ENCODE measurements around the gene RPTOR. TPM values are rescaled to one million over a fixed set of nuclear protein-coding genes. Genes with fewer than 3 reads are reported as not detected.

The RPTOR gene
- total and polyA plus RNA-seq, 4 donors = 12.4 to 46.1 (median 29.7) TPM

- WGBS, 2 donors = 82 to 90% methylated on average over 25 to 26 of the region's 26 CpGs
- no peak for DNase-seq
- Histone ChIP-seq H3K9ac (ENCODE audit: insufficient read depth in 1 of 2, low read length in 2 of 2) (no peak overlapping the region), H3K36me3 (ENCODE audit: control insufficient read depth in 4 of 4, insufficient read depth in 4 of 4, low read length in 4 of 4) (no peaks in the 10 kb centered on the region), H3K9me3 (ENCODE audit: control insufficient read depth in 4 of 4, insufficient read depth in 3 of 4, low read length in 3 of 4) (no peaks in the 10 kb centered on the region), H3K27ac (ENCODE audit: low read depth in 1 of 2, low read length in 1 of 2) (no peak overlapping the region), H3K27me3 (ENCODE audit: control insufficient read depth in 3 of 3, insufficient read depth in 3 of 3, low read length in 2 of 3) (peaks cover 0 to 5% (median 4%) of the 10 kb centered on the region in 3 donors), H3K4me3 (no peak overlapping the region), H3K4me1 (ENCODE audit: control insufficient read depth in 5 of 5, insufficient read depth in 5 of 5, low read length in 5 of 5) (peaks cover 0 to 5% (median 0%) of the 10 kb centered on the region in 5 donors)
- TF ChIP-seq CTCF (IDR thresholded peaks at IDR 0.05; ENCODE audit: control extremely low read depth, extremely low read depth) = no peak
- no peak for ATAC-seq (ENCODE audit: insufficient read depth, low FRiP score)
Observed at GRCh38 chr17:80979547-80980378, 435.1 kb downstream of the RPTOR start.

- Histone ChIP-seq H3K4me1 (ENCODE audit: control insufficient read depth in 5 of 5, insufficient read depth in 5 of 5, low read length in 5 of 5) (peaks cover 0 to 5% (median 0%) of the 10 kb centered on the region in 5 donors), H3K27ac (ENCODE audit: low read depth in 1 of 2, low read length in 1 of 2) (no peak overlapping the region), H3K4me3 (no peak overlapping the region), H3K27me3 (ENCODE audit: control insufficient read depth in 3 of 3, insufficient read depth in 3 of 3, low read length in 2 of 3) (peaks cover 0 to 5% (median 4%) of the 10 kb centered on the region in 3 donors), H3K36me3 (ENCODE audit: control insufficient read depth in 4 of 4, insufficient read depth in 4 of 4, low read length in 4 of 4) (no peaks in the 10 kb centered on the region), H3K9ac (ENCODE audit: insufficient read depth in 1 of 2, low read length in 2 of 2) (no peak overlapping the region), H3K9me3 (ENCODE audit: control insufficient read depth in 4 of 4, insufficient read depth in 3 of 4, low read length in 3 of 4) (no peaks in the 10 kb centered on the region)
- WGBS, 2 donors = 56 to 60% methylated on average over 7 of the region's 7 CpGs
- DNase-seq (no peak), ATAC-seq (ENCODE audit: insufficient read depth, low FRiP score) (no peak)
- no peak for TF ChIP-seq CTCF (IDR thresholded peaks at IDR 0.05; ENCODE audit: control extremely low read depth, extremely low read depth)
Observed at GRCh38 chr17:80980397-80981061, 435.9 kb downstream of the RPTOR start.

- peaks cover 0 to 5% (median 0%) of the 10 kb centered on the region in 5 donors for H3K4me1 ChIP-seq (ENCODE audit: control insufficient read depth in 5 of 5, insufficient read depth in 5 of 5, low read length in 5 of 5)
- ATAC-seq (ENCODE audit: insufficient read depth, low FRiP score) = no peak
- no peak overlapping the region for H3K27ac ChIP-seq (ENCODE audit: low read depth in 1 of 2, low read length in 1 of 2)
- 8 to 12% methylated on average over 44 to 65 of the region's 65 CpGs for WGBS, 2 donors
- TF ChIP-seq CTCF (IDR thresholded peaks at IDR 0.05; ENCODE audit: control extremely low read depth, extremely low read depth) = peak; percentile 63
- no peak overlapping the region for H3K9ac ChIP-seq (ENCODE audit: insufficient read depth in 1 of 2, low read length in 2 of 2)
- peaks cover 0 to 5% (median 4%) of the 10 kb centered on the region in 3 donors for H3K27me3 ChIP-seq (ENCODE audit: control insufficient read depth in 3 of 3, insufficient read depth in 3 of 3, low read length in 2 of 3)
- no peaks in the 10 kb centered on the region for H3K36me3 ChIP-seq (ENCODE audit: control insufficient read depth in 4 of 4, insufficient read depth in 4 of 4, low read length in 4 of 4)
- H3K9me3 ChIP-seq (ENCODE audit: control insufficient read depth in 4 of 4, insufficient read depth in 3 of 4, low read length in 3 of 4) = no peaks in the 10 kb centered on the region
- no peak for DNase-seq
- H3K4me3 ChIP-seq = no peak overlapping the region
Observed at GRCh38 chr17:80981062-80981902, 436.6 kb downstream of the RPTOR start.

All from lung (tissue), 12 donors.